Mucosa of stomach (tissue), 1 donor: ENCODE measurements around the gene PSKH1.

Experiments used
- H3K27me3 ChIP-seq: one replicate; pipeline ENCODE4 v1.7.0; 2013; ENCODE audit warnings: mild to moderate bottlenecking, low read length; ENCODE audit not compliant: control insufficient read depth, insufficient read depth
- H3K36me3 ChIP-seq: one replicate; pipeline ENCODE4 v1.7.0; 2013; ENCODE audit warnings: low read length; ENCODE audit not compliant: control insufficient read depth, insufficient read depth
- H3K4me1 ChIP-seq: one replicate; pipeline ENCODE4 v1.7.0; 2013; ENCODE audit warnings: mild to moderate bottlenecking, low read length; ENCODE audit not compliant: control insufficient read depth, insufficient read depth
- H3K4me3 ChIP-seq: one replicate; pipeline ENCODE4 v1.7.0; 2013; ENCODE audit warnings: low read length
- H3K9ac ChIP-seq: one replicate; pipeline ENCODE4 v1.7.0; 2013; ENCODE audit warnings: mild to moderate bottlenecking, low read length, moderate library complexity
- H3K9me3 ChIP-seq: one replicate; pipeline ENCODE4 v1.7.0; 2013; ENCODE audit warnings: mild to moderate bottlenecking, low read length, moderate library complexity; ENCODE audit not compliant: control insufficient read depth
- donor health status: Pancreatic carcinoma.

The PSKH1 gene

GRCh38 chr16:67951485-67951884, 58.4 kb downstream of the PSKH1 start:
- H3K4me3 ChIP-seq = no peak overlapping the region
- H3K27me3 ChIP-seq = no peaks in the 10 kb centered on the region
- no peaks in the 10 kb centered on the region for H3K4me1 ChIP-seq
- no peaks in the 10 kb centered on the region for H3K9me3 ChIP-seq
- H3K9ac ChIP-seq = no peak overlapping the region
- no peaks in the 10 kb centered on the region for H3K36me3 ChIP-seq

DNA sequence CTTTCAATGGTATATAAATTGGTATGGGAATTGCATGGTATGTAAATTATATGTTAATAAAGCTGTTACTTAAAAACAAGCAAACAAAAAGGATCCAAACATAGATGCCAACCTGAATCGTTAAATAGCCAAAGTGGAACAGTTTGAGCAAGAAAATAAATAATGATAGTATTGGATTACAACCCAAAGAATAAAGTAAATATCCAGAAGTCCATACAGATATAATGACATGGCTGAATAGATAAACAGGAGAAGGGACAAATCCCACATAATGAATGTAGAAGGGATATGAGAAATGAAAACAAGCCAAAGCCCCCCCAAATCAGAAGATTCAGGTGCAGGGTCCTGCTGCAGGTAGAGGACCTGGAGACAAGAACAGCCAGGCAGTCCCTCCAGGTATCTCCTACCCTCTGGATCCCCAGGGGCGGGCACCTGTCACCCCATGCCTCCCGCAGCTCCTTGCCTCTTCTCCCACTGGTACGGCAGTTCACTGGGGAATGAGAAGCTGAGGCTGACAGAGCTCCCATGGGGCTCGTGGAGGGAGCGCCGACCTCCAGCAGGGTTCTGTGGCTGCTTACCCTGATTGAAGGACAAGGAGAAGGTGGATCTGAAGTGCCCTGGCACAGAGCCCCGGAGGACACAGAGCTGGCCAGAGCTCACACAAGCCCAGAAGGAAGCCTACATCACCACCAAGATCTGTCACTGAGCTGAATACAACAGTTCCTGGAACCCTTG, 60.8 kb downstream of the PSKH1 start:
- no peak overlapping the region for H3K9ac ChIP-seq
- no peaks in the 10 kb centered on the region for H3K36me3 ChIP-seq
- H3K27me3 ChIP-seq = no peaks in the 10 kb centered on the region
- H3K9me3 ChIP-seq = no peaks in the 10 kb centered on the region
- H3K4me1 ChIP-seq = no peaks in the 10 kb centered on the region
- H3K4me3 ChIP-seq = no peak overlapping the region

DNA sequence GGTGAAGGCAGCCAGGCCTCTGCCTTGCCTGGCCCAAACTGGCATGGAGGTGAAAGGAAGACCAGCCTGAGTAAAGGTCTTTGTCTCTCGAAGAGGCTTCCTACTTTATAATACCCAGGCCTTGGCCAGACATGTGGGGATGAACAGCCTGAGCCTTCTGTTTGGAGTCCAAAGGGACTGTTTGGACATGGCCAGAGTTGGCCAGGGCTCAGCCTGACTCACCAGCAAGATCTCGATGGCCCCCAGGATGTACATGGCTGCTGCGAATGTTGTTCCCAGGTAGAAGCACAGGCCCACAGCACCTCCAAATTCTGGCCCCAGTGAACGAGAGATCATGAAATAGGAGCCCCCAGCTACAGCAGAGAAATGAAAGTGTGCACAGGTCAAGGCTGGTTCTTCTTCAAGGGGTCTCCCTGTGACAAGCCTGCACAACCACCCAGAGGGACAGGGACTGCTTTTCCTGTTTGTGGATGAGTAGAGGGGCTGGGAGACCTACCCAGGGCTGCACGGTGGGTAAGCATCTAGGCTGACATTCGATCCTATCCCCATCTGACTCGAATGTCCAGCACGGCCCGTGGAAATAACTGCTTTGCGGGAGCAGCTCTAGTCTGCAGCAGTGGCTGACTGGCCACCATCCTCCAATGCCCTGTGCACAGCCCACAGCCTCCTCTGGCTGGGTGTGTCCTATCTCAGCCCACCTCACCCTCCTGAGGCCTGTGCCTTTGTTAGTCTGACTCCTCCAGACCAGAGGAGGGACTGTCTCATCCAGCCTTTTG, 61.6 kb downstream of the PSKH1 start:
- H3K36me3 ChIP-seq = no peaks in the 10 kb centered on the region
- no peaks in the 10 kb centered on the region for H3K27me3 ChIP-seq
- no peak overlapping the region for H3K9ac ChIP-seq
- H3K4me1 ChIP-seq = no peaks in the 10 kb centered on the region
- no peak overlapping the region for H3K4me3 ChIP-seq
- no peaks in the 10 kb centered on the region for H3K9me3 ChIP-seq

GRCh38 chr16:67957622-67958021, 64.6 kb downstream of the PSKH1 start:
- H3K9me3 ChIP-seq = no peaks in the 10 kb centered on the region
- H3K4me1 ChIP-seq = peaks cover 17% of the 10 kb centered on the region
- H3K27me3 ChIP-seq = no peaks in the 10 kb centered on the region
- no peak overlapping the region for H3K9ac ChIP-seq
- no peak overlapping the region for H3K4me3 ChIP-seq
- H3K36me3 ChIP-seq = no peaks in the 10 kb centered on the region

- Histone ChIP-seq H3K9me3 (no peaks in the 10 kb centered on the region), H3K9ac (no peak overlapping the region), H3K4me1 (peaks cover 23% of the 10 kb centered on the region), H3K4me3 (no peak overlapping the region), H3K36me3 (no peaks in the 10 kb centered on the region), H3K27me3 (no peaks in the 10 kb centered on the region)
Observed at GRCh38 chr16:67959536-67960329, 66.7 kb downstream of the PSKH1 start.

- Histone ChIP-seq H3K27me3 (no peaks in the 10 kb centered on the region), H3K36me3 (no peaks in the 10 kb centered on the region), H3K4me3 (no peak overlapping the region), H3K4me1 (peaks cover 33% of the 10 kb centered on the region), H3K9me3 (no peaks in the 10 kb centered on the region), H3K9ac (no peak overlapping the region)
Observed at GRCh38 chr16:67961551-67961957, 68.5 kb downstream of the PSKH1 start.

- H3K36me3 ChIP-seq = no peaks in the 10 kb centered on the region
- peaks cover 36% of the 10 kb centered on the region for H3K4me1 ChIP-seq
- no peak overlapping the region for H3K9ac ChIP-seq
- no peak overlapping the region for H3K4me3 ChIP-seq
- no peaks in the 10 kb centered on the region for H3K27me3 ChIP-seq
- no peaks in the 10 kb centered on the region for H3K9me3 ChIP-seq
Observed at GRCh38 chr16:67962135-67962534, 69.1 kb downstream of the PSKH1 start.

GRCh38 chr16:67963292-67963661, 70.2 kb downstream of the PSKH1 start:
- Histone ChIP-seq H3K9ac (no peak overlapping the region), H3K27me3 (peaks cover 8% of the 10 kb centered on the region), H3K9me3 (no peaks in the 10 kb centered on the region), H3K4me3 (no peak overlapping the region), H3K36me3 (no peaks in the 10 kb centered on the region), H3K4me1 (peaks cover 44% of the 10 kb centered on the region)

GRCh38 chr16:67963662-67964321, 70.7 kb downstream of the PSKH1 start:
- no peak overlapping the region for H3K9ac ChIP-seq
- peaks cover 8% of the 10 kb centered on the region for H3K27me3 ChIP-seq
- H3K36me3 ChIP-seq = no peaks in the 10 kb centered on the region
- H3K9me3 ChIP-seq = no peaks in the 10 kb centered on the region
- H3K4me3 ChIP-seq = no peak overlapping the region
- peaks cover 44% of the 10 kb centered on the region for H3K4me1 ChIP-seq

GRCh38 chr16:67964477-67965131, 71.5 kb downstream of the PSKH1 start:
- no peaks in the 10 kb centered on the region for H3K36me3 ChIP-seq
- H3K9me3 ChIP-seq = no peaks in the 10 kb centered on the region
- peaks cover 44% of the 10 kb centered on the region for H3K4me1 ChIP-seq
- peaks cover 8% of the 10 kb centered on the region for H3K27me3 ChIP-seq
- no peak overlapping the region for H3K9ac ChIP-seq
- no peak overlapping the region for H3K4me3 ChIP-seq

DNA sequence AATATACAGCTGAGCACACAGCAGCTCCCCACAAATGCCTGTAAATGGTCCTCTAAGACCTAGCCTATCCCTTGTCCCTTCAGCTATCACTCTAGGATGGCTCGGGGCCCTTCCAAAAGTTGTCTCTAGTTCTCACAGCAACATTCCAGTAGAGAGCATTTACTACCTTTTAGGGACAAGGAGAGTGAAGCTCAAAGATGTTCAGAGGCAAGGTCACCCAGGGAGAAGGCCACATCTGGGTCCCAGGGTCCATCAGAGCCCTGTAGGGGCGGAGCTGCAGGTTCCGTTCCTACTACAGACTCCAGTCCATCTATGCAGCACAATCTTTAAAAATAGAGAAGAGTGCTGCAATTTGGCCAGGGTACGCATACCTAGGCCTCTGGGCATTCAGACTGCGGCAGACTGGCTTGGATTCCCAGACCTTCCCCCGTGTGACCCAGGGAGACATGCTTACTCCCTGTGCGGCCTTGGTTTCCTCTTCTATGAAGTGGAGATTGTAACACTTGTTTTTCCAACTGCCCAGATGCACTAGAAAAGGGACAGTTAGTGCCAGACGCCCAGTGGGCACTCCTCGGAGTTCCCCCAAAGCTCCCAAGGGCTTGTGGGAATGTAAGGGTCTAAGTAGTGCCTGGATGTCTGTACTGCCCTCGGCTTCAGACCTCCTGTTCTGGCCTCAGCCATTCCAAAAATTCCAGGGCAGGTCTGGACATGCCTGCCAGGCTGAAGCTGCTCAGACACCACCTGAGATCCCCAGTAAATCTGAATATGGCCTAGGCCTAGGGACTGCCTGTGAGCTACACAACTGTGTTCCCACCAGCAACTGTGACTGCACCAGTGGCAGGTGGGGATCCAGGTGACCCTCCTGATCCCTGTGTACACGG, 72.9 kb downstream of the PSKH1 start:
- Histone ChIP-seq H3K36me3 (no peaks in the 10 kb centered on the region), H3K4me1 (peaks cover 38% of the 10 kb centered on the region), H3K27me3 (peaks cover 8% of the 10 kb centered on the region), H3K4me3 (no peak overlapping the region), H3K9me3 (no peaks in the 10 kb centered on the region), H3K9ac (no peak overlapping the region)
